HG03354 (cell line): ENCODE results near the gene SYT8.

ENCODE experiments used
- ATAC-seq: cut with Tn5 transposase; IDR thresholded peaks from one replicate; pipeline ENCODE4 v1.9.1; 2021; ENCODE audit warnings: mild to moderate bottlenecking; ENCODE audit not compliant: unreplicated experiment, poor library complexity, severe bottlenecking

Gene SYT8

DNA sequence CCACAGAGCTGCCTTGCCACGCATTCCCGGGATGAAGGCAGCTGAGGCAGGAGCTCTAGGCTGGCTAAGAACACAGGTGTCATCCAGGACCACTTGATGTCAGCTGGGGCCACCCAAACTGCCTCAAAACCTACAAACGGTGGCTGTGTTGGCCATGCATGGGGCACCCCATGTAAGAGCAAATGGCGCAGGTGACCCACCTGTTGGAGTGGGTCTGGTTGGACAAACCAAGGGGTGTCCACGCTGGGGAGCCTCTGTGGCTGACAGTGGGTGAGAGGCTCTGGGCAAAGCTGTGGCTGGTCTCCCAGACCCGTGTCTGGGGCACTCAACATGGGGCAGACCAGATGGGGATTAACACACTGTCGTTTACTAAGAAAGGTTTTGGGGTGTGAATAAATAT lies 19.0 kb upstream of the SYT8 start:
- ATAC-seq: no peak

DNA sequence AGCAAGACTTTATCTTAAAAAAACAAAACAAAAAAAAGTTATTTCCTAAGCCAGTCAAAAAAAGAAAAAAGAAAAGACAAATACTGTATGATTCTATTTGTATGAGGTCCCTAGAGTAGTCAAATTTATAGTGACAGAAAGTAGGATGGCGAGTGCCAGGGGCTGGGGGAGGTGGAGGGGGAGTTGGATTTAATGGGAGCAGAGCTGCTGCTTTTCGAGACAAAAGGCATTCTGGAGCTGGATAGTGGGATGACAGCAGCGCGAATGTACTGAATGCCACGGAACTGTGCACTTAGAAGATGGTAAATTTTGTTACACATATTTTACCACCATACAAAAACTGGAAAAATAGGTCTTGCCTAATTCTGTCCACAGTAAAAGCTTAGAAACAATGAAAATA lies 17.8 kb upstream of the SYT8 start:
- no peak for ATAC-seq

- ATAC-seq: no peak
Observed at GRCh38 chr11:1817511-1817910, 17.3 kb upstream of the SYT8 start.

DNA sequence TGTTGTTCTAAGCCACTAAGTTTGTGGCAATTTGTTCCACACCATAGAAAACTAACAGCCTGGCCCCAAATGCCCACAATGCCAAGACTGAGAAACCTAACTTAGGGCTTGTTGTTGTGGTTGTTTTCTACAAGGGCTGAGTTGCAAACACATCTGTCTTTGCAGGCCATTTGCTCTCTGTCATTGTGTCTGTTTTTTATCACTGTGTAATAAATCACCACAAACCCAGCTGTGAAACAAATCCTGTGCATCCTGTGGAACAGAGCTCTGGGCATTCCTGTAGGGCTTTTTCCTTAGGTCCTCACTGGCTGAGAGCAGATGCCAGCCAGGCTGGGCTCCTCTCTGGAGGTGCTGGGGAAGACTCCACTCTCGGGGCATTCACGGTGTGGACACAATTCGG lies 15.7 kb upstream of the SYT8 start:
- ATAC-seq: no peak

- no peak for ATAC-seq
Observed at GRCh38 chr11:1820463-1821325, 14.1 kb upstream of the SYT8 start.

DNA sequence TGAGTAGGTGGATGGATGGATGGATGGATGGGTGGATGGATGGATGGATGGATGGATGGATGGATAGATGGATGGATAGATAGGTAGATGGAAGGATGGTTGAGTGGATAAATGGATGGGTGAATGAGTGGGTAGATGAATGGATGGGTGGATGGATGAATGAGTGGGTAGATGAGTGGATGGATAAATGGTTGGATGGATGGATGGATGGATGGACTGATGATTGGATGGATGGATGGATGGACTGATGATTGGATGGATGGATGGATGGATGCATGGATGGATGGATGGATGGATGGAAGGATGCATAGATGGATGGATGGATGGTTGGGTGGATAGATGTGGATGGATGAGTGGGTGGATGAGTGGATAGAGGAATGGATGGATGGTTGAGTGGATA lies 13.2 kb upstream of the SYT8 start:
- ATAC-seq: no peak

- ATAC-seq: no peak
Observed at GRCh38 chr11:1822648-1823375, 12.0 kb upstream of the SYT8 start.

- no peak for ATAC-seq
Observed at GRCh38 chr11:1823376-1824220, 11.2 kb upstream of the SYT8 start.

DNA sequence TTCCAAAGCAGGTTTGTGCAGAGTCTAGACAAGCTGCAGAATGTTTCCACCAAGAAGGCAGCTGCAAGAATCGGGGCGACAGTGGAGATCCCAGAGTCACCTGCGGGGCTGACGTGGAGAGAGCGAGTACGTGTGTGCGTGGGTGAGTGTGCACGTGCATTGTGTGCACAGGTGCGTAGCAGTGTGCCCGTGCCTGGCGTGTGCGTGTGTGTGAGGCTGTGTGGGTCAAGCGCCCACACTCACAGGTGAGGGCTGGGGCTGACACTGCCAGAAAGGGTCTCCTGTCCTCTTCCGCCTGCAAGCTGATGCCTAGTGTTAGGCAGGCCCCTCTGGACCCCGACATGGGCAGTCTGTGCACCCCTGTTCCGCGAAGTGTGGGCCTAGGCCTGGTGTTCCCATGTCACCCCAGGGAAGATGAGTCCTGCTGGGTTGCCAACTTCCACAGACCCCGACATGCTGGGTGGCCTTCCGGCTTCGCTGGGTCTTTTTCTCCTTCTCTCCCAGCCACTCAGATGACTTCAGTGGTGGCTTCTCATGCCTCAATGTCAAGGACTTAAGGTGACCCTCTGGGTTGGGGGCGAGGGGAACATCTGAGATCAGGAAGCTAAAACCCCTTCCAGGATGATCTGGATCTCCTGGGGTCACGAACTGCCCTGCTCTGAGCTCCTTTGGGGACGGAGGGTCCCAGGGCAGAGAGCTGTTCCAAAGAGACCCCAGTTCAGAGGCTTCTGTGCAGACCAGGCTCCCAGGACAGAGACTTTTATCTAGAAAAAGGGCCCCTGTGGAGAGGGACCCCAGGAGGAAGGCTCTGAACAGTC lies 10.4 kb upstream of the SYT8 start:
- ATAC-seq: no peak

- no peak for ATAC-seq
Observed at GRCh38 chr11:1825039-1825740, 9.6 kb upstream of the SYT8 start.

DNA sequence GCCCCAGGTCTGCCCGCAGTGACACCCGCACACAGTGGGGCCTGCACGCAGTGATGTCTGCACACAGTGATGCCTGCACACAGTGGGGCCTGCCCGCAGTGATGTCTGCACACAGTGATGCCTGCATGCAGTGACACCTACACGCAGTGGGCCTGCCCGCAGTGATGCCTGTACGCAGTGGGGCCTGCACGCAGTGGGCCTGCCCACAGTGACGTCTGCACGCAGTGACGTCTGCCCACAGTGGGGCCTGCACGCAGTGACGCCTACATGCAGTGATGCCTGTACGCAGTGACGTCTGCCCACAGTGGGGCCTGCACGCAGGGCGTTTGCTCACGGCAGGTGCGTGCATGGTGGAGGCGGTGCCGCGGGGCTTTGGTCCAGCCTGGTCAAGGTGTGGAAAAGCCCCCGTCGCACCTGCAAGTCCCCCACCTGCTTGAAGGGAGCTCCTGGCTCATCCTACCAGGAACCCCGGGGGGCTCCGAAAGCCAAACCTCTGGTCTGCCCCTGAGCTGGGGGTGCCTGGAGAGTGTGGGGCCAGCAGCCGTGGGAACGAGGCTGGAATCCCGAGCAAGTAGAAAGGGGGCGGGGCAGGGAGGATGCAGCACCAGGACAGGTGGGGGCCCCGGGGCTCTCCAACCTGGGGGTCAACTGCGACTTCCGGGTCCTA lies 8.9 kb upstream of the SYT8 start:
- no peak for ATAC-seq

- no peak for ATAC-seq
Observed at GRCh38 chr11:1826552-1827094, 8.2 kb upstream of the SYT8 start.

DNA sequence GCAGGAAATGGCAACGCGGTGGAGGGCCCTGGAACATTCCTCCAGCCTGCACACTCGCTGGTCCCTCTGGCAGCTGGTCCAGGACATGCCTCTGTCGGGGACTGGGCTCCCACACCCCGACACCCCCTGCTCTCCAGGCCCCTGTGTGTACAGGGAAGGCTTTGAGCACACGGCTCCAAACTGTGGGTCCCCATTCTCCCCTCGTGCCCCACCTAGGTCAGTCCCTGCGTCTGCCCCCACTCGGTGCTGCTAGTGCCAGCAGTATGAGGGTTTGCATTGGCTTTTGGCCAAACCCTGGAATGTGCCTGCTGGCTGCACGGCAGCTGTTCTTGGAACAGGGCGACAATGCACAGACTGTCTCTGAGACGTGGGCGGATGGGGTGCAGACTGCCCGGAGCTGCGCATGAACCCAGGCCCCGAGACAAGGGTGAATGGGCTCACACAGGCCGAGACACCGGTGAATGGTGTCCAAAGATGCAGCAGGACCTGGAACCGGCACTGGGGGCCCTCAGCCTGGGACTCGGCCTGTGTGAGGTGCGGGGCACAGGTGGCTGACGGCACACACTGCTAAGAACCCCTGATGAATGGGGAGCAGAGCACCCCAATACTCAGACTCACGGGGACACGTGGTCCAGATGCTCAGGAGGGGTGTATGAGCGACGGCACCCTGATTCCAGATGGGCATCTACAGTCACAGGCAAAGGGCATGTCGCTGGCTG lies 7.5 kb upstream of the SYT8 start:
- no peak for ATAC-seq

GRCh38 chr11:1827931-1828330 lies 6.9 kb upstream of the SYT8 start:
- ATAC-seq: no peak

GRCh38 chr11:1828542-1828941 lies 6.2 kb upstream of the SYT8 start:
- ATAC-seq: no peak

DNA sequence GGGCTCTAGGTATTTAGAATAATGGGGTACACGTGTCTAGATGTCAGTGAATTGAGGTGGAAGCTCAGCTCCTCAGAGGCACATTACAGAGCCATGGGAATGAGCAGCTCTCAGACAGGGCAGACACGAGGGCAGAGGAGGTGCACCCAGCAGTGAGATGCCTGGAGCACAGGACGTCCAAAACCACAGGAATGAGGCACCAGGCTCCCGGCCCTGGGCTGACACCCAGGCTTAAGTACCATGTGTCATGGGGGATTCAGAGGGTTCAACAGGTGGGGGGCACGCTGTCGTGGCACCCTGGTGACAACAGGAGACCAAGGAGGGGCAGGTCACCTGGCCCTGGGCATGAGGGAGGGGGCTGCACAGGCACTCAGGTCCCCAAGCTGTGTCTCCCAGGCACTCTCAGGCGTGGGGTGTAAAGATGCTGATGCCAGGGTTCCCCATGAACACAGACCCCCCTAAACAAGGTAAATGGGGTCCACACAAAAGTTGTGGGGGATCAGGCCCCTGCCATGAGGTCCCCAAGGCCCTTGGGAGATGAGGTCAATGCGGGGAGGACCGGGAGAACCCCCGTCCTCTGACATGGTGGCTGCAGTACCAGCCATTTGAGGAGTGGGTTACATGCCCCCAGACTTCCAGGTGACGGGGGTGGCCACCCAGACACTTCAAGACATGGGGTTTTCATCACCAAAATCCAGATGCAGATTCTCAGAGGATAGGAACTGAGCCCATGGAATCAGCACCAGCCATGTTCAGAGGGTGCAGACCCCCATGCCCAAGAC lies 5.6 kb upstream of the SYT8 start:
- ATAC-seq: no peak

DNA sequence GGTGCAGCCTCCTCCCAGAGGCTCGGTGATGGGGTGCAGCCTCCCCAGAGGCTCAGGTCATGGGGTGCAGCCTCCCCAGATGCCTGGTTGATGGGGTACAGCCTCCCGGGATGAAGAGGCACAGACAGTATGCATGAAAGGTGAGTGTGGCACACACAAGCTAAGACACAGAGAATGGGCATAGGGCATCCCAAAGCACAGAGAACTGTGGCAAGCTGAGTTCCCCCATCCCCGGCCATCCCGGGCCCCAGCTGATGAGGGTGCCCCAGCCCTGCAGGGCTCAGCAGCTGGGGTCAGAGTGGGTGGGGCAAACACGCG lies 4.8 kb upstream of the SYT8 start:
- ATAC-seq: no peak
